SIG-M5 treated with dmso at 0.1 percent for 504 hours (cell line): ENCODE results near the gene FOSL1.

Source experiments
- DNase-seq: peaks from one replicate; lab custom pipeline; 2025; ENCODE audit not compliant: unreplicated experiment; lab: John Stamatoyannopoulos, UW

Gene FOSL1

DNA sequence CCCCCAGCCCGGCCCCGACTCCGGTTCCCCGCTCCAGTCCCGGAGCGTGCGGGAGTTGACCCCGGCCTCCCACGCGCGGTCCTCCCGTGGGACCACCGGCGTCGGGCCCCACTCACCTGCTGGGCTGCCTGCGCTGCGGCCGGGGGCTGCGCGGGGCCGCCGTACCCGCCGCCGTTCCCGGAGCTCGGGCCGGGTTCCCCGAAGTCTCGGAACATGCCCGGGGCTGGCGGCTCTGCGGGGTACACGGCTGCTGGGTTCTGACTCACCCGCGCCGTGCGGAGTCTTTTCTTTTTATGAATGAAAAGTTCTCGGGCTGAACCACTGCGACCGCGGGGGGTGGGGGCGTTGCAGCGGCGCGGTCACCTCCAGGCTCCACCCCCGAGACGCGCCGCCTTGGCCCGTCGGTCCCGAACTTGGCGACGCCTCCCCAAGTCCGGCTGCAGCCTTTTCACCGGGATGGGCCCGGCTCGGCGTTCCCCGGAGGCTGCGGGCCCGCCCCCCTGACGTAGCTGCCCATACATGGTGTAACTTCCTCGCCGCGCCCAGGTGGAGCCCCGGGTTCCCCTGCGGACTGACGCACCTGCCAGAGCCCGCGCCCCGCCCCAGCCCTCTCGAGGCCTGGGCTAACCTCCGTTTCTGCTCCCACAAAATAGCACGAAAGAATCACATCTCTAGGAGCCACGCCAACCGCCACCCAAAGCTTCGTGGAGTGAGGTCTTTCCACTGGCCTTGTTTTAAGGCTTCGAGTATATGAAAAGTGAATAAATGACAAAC, at the start of gene FOSL1:
Gene FOSL1 (minus strand): TSS at position 264 of the 774 bp plus-strand sequence. CDS start 49 bp downstream, at position 215.
- peak; percentile 89 for DNase-seq

GRCh38 chr11:65947603-65948125, 47.5 kb upstream of the FOSL1 start:
- DNase-seq: no peak

- no peak for DNase-seq
These were observed 46.9 kb upstream of the FOSL1 start for GRCh38 chr11:65947133-65947532.

GRCh38 chr11:65946655-65947054, 46.5 kb upstream of the FOSL1 start:
- DNase-seq: no peak

GRCh38 chr11:65945941-65946558, 45.9 kb upstream of the FOSL1 start:
- DNase-seq: no peak

GRCh38 chr11:65945430-65945911, 45.3 kb upstream of the FOSL1 start, which contains the start of gene TSGA10IP:
Gene TSGA10IP, plus strand, starts transcription at chr11:65945480. Its CDS starts 196 bp downstream, at chr11:65945676.
- DNase-seq: no peak

- no peak for DNase-seq
These were observed 44.6 kb upstream of the FOSL1 start for GRCh38 chr11:65944767-65945166.

DNA sequence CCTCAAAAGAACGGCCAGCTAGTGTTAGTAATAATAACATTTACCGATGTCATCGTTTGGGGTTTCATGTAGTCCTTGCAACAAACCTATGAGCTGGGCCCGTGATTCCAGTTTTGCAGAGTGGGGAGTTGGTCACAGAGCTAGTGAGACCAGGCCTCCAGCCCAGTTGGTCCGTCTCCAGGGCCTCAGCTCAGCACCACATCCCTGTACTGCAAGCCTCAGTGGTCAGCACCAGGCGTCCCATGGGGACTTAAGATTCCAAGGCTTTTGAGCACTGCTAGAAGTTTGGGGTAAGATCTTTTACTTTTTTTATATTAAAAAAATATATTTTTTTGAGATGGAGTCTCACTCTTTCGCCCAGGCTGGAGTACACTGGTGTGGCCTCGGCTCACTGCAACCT, 44.0 kb upstream of the FOSL1 start:
- no peak for DNase-seq

DNA sequence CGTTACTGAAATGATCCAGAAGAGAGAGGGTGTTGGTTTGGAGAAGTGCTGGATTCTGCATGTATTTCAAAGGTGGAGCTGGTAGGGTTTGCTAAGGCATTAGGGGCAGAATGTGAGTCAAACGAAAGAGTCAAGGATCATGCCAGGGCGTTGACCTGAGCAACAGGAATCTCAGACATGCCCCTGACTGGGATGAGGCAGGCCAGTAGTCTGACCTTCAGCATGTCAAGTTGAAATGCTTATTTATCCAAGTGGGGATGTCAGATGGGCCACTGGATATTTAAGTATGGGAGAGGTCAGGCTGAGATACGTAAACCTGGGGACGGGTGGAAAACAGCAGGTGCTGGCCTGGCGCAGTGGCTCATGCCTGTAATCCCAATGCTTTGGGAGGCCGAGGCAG, 42.3 kb upstream of the FOSL1 start:
- DNase-seq: no peak

- no peak for DNase-seq
These were observed 41.6 kb upstream of the FOSL1 start for GRCh38 chr11:65941720-65942310.

- DNase-seq: no peak
These were observed 37.6 kb upstream of the FOSL1 start for GRCh38 chr11:65937766-65938165.

DNA sequence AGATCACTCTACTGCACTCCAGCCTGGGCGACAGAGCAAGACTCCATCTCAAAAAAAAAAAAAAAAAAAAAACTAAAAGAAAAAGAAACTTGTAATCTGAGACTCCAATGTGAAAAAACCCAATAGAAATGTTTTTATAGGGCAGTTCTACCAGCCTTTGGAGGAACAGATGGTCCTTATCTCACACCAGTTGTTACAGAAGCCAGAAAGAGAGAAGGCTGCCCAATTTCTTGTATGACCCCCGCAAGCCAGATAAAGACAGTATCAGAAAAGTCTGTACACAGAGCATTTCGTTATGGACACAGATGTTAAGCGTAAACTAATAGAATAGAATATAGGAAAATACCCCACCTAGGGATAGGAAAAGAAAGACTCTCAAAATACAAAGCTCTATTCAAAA, 33.8 kb upstream of the FOSL1 start:
- no peak for DNase-seq

DNA sequence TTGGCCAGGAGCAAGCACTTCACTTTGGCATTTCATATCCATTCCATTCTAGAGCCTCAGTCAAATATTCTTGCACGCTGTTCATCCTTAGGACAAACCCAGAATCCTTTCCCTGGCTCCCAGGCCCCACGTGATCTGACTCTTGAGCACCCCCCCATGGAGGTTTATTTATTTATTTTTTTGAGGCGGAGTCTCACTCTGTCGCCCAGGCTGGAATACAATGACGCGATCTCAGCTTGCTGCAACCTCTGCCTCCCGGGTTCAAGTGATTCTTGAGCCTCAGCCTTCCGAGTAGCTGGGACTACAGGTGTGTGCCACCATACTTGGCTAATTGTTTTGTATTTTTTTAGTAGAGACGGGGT, 32.4 kb upstream of the FOSL1 start:
- DNase-seq: peak; percentile 10

GRCh38 chr11:65931773-65932557, 31.8 kb upstream of the FOSL1 start:
- DNase-seq: no peak

DNA sequence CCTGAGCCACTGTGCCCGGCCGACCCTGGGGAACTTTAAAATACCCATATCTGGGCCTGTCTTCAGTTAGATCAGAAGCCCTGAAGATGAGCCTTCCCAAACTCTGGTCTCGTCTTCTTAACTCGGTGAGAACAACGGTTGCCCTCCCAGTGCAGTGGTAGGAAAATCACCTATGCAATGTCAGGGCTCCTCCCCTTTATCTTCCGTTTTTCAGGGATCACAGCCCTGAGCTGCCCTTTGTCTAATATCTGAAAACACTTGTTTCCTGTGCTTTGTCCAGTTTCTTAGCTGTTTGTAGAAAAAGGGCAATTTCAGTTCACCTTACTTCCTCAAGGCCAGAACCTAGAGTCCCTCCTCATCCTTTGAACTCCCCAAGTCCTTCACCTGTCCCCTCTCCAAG, 28.5 kb upstream of the FOSL1 start:
- DNase-seq: no peak

GRCh38 chr11:65927904-65928397, 27.8 kb upstream of the FOSL1 start:
- peak; percentile 83 for DNase-seq

DNA sequence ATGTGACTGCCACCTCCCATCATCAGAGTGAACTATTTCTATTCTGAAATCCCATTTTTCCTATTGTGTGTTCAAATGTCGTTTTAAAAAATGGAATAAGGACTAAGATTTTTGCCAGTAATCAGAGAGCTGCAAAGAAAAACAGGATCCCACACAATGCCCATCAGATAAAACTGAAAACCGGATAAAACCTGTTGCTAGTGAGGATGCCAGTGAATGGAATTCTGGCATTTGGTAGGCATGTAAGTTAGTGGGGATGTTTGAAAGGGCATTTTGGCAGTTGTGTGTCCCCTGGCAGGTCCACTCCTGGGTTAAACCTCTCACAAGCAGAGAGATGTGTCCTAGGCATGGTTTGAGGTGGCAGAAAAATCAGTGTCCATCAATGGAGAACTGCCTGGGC, 25.2 kb upstream of the FOSL1 start:
- no peak for DNase-seq

DNA sequence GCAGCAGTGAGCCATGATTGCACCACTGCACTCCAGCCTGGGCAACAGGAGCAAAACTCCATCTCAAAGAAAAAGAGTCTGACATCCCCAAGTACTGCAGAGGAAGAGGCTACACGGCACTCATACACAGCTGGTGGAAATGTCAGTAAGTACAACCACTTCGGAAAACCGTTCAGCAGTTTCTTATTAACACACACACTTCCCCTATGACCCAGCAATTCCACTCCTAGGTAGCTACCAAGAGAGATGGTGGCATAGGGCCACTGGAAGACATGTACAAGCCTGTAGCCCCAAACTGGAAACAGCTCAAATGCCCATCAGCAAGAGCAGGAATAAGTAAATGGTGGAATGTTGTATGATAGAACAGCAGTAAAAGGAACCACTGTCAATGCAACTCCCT, 22.4 kb upstream of the FOSL1 start:
- DNase-seq: no peak

DNA sequence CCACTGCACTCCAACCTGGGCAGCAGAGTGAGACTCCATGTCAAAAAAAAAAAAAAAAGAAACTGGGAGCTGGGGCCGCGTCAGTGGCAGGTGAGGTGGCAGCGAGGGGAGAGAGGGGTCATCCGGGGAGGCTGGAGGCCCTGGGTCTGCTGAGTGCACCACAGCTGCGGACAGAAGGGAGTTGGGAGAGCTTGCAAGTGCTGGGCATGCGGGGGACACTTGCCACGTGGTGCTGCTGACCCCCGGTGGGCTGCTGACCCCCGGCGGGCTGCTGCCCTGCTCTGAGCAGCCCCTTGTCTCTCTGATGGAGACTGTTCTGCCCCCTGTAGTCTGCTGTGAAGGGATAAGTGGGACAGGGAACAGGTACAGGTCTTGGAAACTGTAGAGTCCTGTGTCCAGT, 21.7 kb upstream of the FOSL1 start:
- no peak for DNase-seq

- no peak for DNase-seq
These were observed 20.9 kb upstream of the FOSL1 start for GRCh38 chr11:65921033-65921555.

DNA sequence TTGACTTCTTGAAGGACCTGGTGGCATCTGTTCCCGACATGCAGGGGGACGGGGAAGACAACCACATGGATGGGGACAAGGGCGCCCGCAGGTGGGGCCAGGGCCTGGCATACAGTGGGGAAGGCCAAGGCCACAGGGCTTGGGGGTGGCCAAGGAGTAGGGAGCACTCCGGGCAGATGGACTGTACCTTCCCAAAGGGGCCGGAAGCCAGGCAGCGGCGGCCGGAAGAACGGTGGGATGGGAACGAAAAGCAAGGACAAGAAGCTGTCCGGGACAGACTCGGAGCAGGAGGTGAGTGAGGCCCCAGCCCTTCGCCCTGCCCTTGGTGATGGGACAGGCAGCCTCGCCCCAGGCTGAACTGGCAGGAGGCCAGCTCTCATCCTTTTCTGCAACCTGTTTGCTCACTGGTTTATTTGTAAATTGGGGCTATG, 20.2 kb upstream of the FOSL1 start:
- no peak for DNase-seq
